Liver (tissue), 9 donors: Measurements from ENCODE around the gene INSR. TPM values are rescaled to one million over a fixed set of nuclear protein-coding genes. Genes with fewer than 3 reads are reported as not detected.

Experiments
- DNase-seq: peaks from one replicate; pipeline ENCODE4 v3.0.0-alpha.2; 2017; ENCODE audit warnings: low spot score
- H3K27ac ChIP-seq, 2 donors: one replicate each; pipeline ENCODE4 v1.7.0; 2013; ENCODE audit warnings: inconsistent platforms in 2 of 2, low read length in 2 of 2, control low read depth in 1 of 2, low read depth in 1 of 2, mild to moderate bottlenecking in 1 of 2
- H3K27me3 ChIP-seq, 4 donors: one replicate each; pipeline versions ENCODE4 v1.6.1 to v1.7.0; 2013; ENCODE audit warnings: low read length in 3 of 4, inconsistent platforms in 1 of 4, mild to moderate bottlenecking in 1 of 4, moderate library complexity in 1 of 4; ENCODE audit not compliant: control insufficient read depth in 4 of 4, insufficient read depth in 4 of 4
- H3K36me3 ChIP-seq, 4 donors: one replicate each; pipeline versions ENCODE4 v1.6.1 to v1.7.0; 2013; ENCODE audit warnings: low read length in 3 of 4, mild to moderate bottlenecking in 3 of 4, low read depth in 1 of 4, moderate library complexity in 1 of 4; ENCODE audit not compliant: control insufficient read depth in 4 of 4, insufficient read depth in 3 of 4
- H3K4me1 ChIP-seq, 4 donors: one replicate each; pipeline versions ENCODE4 v1.6.1 to v1.7.0; 2013; ENCODE audit warnings: low read length in 3 of 4, mild to moderate bottlenecking in 3 of 4, moderate library complexity in 1 of 4; ENCODE audit not compliant: control insufficient read depth in 4 of 4, insufficient read depth in 4 of 4
- H3K4me3 ChIP-seq, 3 donors: one replicate each; pipeline versions ENCODE4 v1.6.1 to v1.7.0; 2013; ENCODE audit warnings: low read length in 3 of 3, control low read depth in 1 of 3, low read depth in 1 of 3, mild to moderate bottlenecking in 1 of 3
- H3K9ac ChIP-seq, 2 donors: one replicate each; pipeline ENCODE4 v1.7.0; 2013; ENCODE audit warnings: low read length in 2 of 2, mild to moderate bottlenecking in 2 of 2, moderate library complexity in 2 of 2, control low read depth in 1 of 2, low read depth in 1 of 2
- H3K9me3 ChIP-seq, 4 donors: one replicate each; pipeline versions ENCODE4 v1.6.1 to v1.7.0; 2013; ENCODE audit warnings: low read length in 3 of 4; ENCODE audit not compliant: control insufficient read depth in 4 of 4
- ATF3 ChIP-seq: IDR thresholded peaks from 2 replicates; pipeline ENCODE4 v1.6.1; 2016; ENCODE audit warnings: antibody characterized with exemption
- CTCF ChIP-seq: fragments of 150-350 bp; IDR thresholded peaks from 2 replicates; pipeline ENCODE4 v1.5.1; 2017; ENCODE audit warnings: improper control_type of control experiment, low read depth, low read length; ENCODE audit not compliant: missing input control
- EGR1 ChIP-seq, 2 donors: IDR thresholded peaks; 2 replicates each; pipeline ENCODE4 v1.6.1; 2016 to 2018; ENCODE audit warnings: antibody characterized with exemption in 2 of 2, low read depth in 2 of 2
- GABPA ChIP-seq, 2 donors: IDR thresholded peaks in 1 of 2; conservative IDR thresholded peaks in 1 of 2; 2 replicates each; pipeline ENCODE4 v1.6.1; 2016; ENCODE audit warnings: antibody characterized with exemption in 2 of 2, mild to moderate bottlenecking in 1 of 2, moderate library complexity in 1 of 2
- HNF4A ChIP-seq, 2 donors: conservative IDR thresholded peaks; 2 replicates each; pipeline ENCODE4 v1.6.1; 2016; ENCODE audit warnings: antibody characterized with exemption in 2 of 2, mild to moderate bottlenecking in 2 of 2
- HNF4G ChIP-seq: IDR thresholded peaks from 2 replicates; pipeline ENCODE4 v1.6.1; 2016; ENCODE audit warnings: antibody characterized with exemption
- JUND ChIP-seq, 2 donors: IDR thresholded peaks; 2 replicates each; pipeline ENCODE4 v1.6.1; 2016; ENCODE audit warnings: antibody characterized with exemption in 2 of 2
- MAX ChIP-seq: IDR thresholded peaks from 2 replicates; pipeline ENCODE4 v1.6.1; 2016; ENCODE audit warnings: antibody characterized with exemption
- NR2F2 ChIP-seq: IDR thresholded peaks from 2 replicates; pipeline ENCODE4 v1.6.1; 2016; ENCODE audit warnings: antibody characterized with exemption
- RAD21 ChIP-seq, 2 donors: IDR thresholded peaks; 2 replicates each; pipeline ENCODE4 v1.6.1; 2016; ENCODE audit warnings: antibody characterized with exemption in 2 of 2, mild to moderate bottlenecking in 2 of 2
- REST ChIP-seq: IDR thresholded peaks from 2 replicates; pipeline ENCODE4 v1.6.1; 2016; ENCODE audit warnings: antibody characterized with exemption, mild to moderate bottlenecking
- RXRA ChIP-seq, 2 donors: IDR thresholded peaks; 2 replicates each; pipeline ENCODE4 v1.6.1; 2017 to 2018; ENCODE audit warnings: antibody characterized with exemption in 2 of 2, mild to moderate bottlenecking in 1 of 2
- SP1 ChIP-seq: IDR thresholded peaks from 2 replicates; pipeline ENCODE4 v1.6.1; 2018; ENCODE audit warnings: antibody characterized with exemption, mild to moderate bottlenecking
- TAF1 ChIP-seq: conservative IDR thresholded peaks from 2 replicates; pipeline ENCODE4 v1.6.1; 2016; ENCODE audit warnings: antibody characterized with exemption, mild to moderate bottlenecking
- ZBTB33 ChIP-seq: IDR thresholded peaks from 2 replicates; pipeline ENCODE4 v1.6.1; 2016; ENCODE audit warnings: antibody characterized with exemption
- WGBS: extraction: QIAGEN DNeasy Blood & Tissue Kit; methylation state at CpG from one replicate; pipeline ENCODE4 v1.1.7; 2013; 5-methylcytosine and 5-hydroxymethylcytosine counted together
- polyA plus RNA-seq, 2 donors: library from polyadenylated mRNA; stranded (reverse) in 1 of 2; unstranded in 1 of 2; fragments of 200-250 nt in 1 of 2; fragments of >200 nt in 1 of 2; fragmentation: Nextera tagmentation in 1 of 2; extraction: Ambion mirVana in 1 of 2; gene quantifications; one replicate each; pipeline versions ENCODE4 v1.2.1 to v1.2.3, GENCODE V29; 2013 to 2015
- total RNA-seq, 2 donors: library from RNA; depleted of rRNA; stranded (reverse); fragments of >200 nt; gene quantifications; one replicate each; pipeline ENCODE4 v1.2.3, GENCODE V29; 2014
- donor health status: healthy.
- donor health status: healthy.
- donor health status: healthy.
- donor health status: healthy.
- donor health status: healthy.

Gene INSR
- total and polyA plus RNA-seq, 4 donors, result 16.5 to 97.5 (median 50.8) TPM

GRCh38 chr19:7255631-7256030, 38.6 kb downstream of the INSR start:
- no peaks in the 10 kb centered on the region for H3K27me3 ChIP-seq
- no peaks in the 10 kb centered on the region for H3K9me3 ChIP-seq
- no peak overlapping the region for H3K4me3 ChIP-seq
- TF ChIP-seq HNF4G (no peak), RAD21 (IDR thresholded peaks at IDR 0.05) (no peak), ATF3 (no peak), EGR1 (IDR thresholded peaks at IDR 0.05; ENCODE audit: low read depth in 2 of 2) (no peak), MAX (no peak), HNF4A (conservative IDR thresholded peaks at IDR 0.05) (no peak), JUND (IDR thresholded peaks at IDR 0.05) (no peak), ZBTB33 (no peak), REST (no peak), GABPA (IDR thresholded peaks at IDR 0.05 in 1 of 2, conservative IDR thresholded peaks at IDR 0.05 in 1 of 2) (no peak), RXRA (IDR thresholded peaks at IDR 0.05) (no peak), TAF1 (no peak), CTCF (no peak), SP1 (no peak)
- no peak for DNase-seq
- peaks cover 0 to 1% (median 0%) of the 10 kb centered on the region in 4 donors for H3K36me3 ChIP-seq
- WGBS, result 88% methylated on average over 6 of the region's 6 CpGs
- peaks cover 0 to 6% (median 2%) of the 10 kb centered on the region in 4 donors for H3K4me1 ChIP-seq
- no peak overlapping the region for H3K9ac ChIP-seq
- peak overlapping the region; percentile 12 to 61 for H3K27ac ChIP-seq

GRCh38 chr19:7255119-7255518, 39.1 kb downstream of the INSR start:
- peaks cover 0 to 1% (median 0%) of the 10 kb centered on the region in 4 donors for H3K36me3 ChIP-seq
- H3K27me3 ChIP-seq, result no peaks in the 10 kb centered on the region
- no peak overlapping the region for H3K4me3 ChIP-seq
- WGBS, result 85% methylated on average over 8 of the region's 8 CpGs
- DNase-seq, result no peak
- no peak overlapping the region for H3K9ac ChIP-seq
- H3K9me3 ChIP-seq, result no peaks in the 10 kb centered on the region
- H3K4me1 ChIP-seq, result peaks cover 0 to 4% (median 2%) of the 10 kb centered on the region in 4 donors
- H3K27ac ChIP-seq, result peak overlapping the region; percentile 60 to 61
- no peak for TF ChIP-seq GABPA (IDR thresholded peaks at IDR 0.05 in 1 of 2, conservative IDR thresholded peaks at IDR 0.05 in 1 of 2)
- TF ChIP-seq CTCF, result no peak
- no peak for TF ChIP-seq RXRA (IDR thresholded peaks at IDR 0.05)
- TF ChIP-seq REST, result no peak
- TF ChIP-seq NR2F2, result no peak
- no peak for TF ChIP-seq ZBTB33
- no peak for TF ChIP-seq EGR1 (IDR thresholded peaks at IDR 0.05; ENCODE audit: low read depth in 2 of 2)
